D721Med (cell line): Measurements from ENCODE around the gene EML6.
A peak's percentile ranks its signal among the peaks of the same experiment; 100 is the strongest.

Experiments used
- DNase-seq: peaks from one replicate; pipeline ENCODE4 v3.0.0; 2011; ENCODE audit warnings: low spot score; ENCODE audit not compliant: insufficient read length
- FAIRE-seq: peaks from 2 replicates; lab custom pipeline; 2011; peaks lifted over from hg19 to GRCh38; lab: Jason Lieb, UNC
- CTCF ChIP-seq: IDR thresholded peaks from 2 replicates; pipeline ENCODE4 v1.5.1; 2012; ENCODE audit warnings: mild to moderate bottlenecking, control low read depth; ENCODE audit not compliant: insufficient read depth; ENCODE audit errors: missing control alignments

The EML6 gene

GRCh38 chr2:55009277-55010060, 286.0 kb downstream of the EML6 start:
- DNase-seq (no peak), FAIRE-seq (peak; percentile 48)
- no peak for TF ChIP-seq CTCF

GRCh38 chr2:55010149-55010591, 286.7 kb downstream of the EML6 start:
- no peak for TF ChIP-seq CTCF
- DNase-seq: no peak
- FAIRE-seq: peak; percentile 93

GRCh38 chr2:55010915-55011314, 287.5 kb downstream of the EML6 start:
- TF ChIP-seq CTCF: no peak
- DNase-seq: no peak
- FAIRE-seq: no peak

GRCh38 chr2:55011831-55012671, 288.6 kb downstream of the EML6 start:
- no peak for FAIRE-seq
- no peak for DNase-seq
- no peak for TF ChIP-seq CTCF

GRCh38 chr2:55012672-55013484, 289.4 kb downstream of the EML6 start:
- TF ChIP-seq CTCF: no peak
- DNase-seq: no peak
- no peak for FAIRE-seq

- no peak for FAIRE-seq
- TF ChIP-seq CTCF: peak; percentile 54
These were observed 290.5 kb downstream of the EML6 start for GRCh38 chr2:55013936-55014335.

More at GRCh38 chr2:55013936-55014335, 290.5 kb downstream of the EML6 start:
- DNase-seq: no peak
